ENCODE results near the gene PTPRG. TPM values are rescaled to one million over a fixed set of nuclear protein-coding genes. Genes with fewer than 3 reads are reported as not detected.

Gene PTPRG
- total RNA-seq, 6 experiments from 2014 or later, result 29.4 to 34.7 (median 32.7) TPM

DNA sequence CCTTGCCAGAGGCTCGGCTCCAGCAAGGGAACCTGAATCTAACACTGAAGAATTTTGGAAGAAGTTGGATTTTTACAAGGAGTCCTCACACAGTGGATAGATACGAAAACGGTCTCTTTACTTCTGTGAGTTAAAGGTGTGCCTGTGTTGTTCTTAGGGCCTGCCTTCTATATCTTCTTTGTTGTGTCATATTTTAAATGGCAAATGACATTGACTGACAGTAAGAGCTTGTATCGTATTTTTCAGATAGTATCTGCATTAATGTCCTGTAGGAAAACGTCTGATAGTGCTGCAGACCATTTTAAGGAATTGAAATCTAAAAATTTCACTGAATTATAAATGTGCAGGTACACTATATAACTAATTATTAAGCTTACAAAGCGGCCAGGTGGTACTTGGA is 56.3 kb downstream of the PTPRG start:
- DNase-seq, result no peak
- Mint-ChIP-seq H3K4me3 (no peak overlapping the region), H3K4me1 (ENCODE audit: low read depth) (peaks cover 30% of the 10 kb centered on the region), H3K27me3 (ENCODE audit: insufficient read depth) (no peaks in the 10 kb centered on the region; the same call in 1 of the 2 replicates), H3K9me3 (no peaks in the 10 kb centered on the region), H3K27ac (no peak overlapping the region), H3K36me3 (ENCODE audit: low read depth) (peaks cover 22% of the 10 kb centered on the region)
- TF ChIP-seq CTCF (IDR thresholded peaks at IDR 0.05), result no peak

- Mint-ChIP-seq H3K27ac (no peak overlapping the region), H3K4me3 (no peak overlapping the region)
Measured at GRCh38 chr3:61618231-61618630, 56.9 kb downstream of the PTPRG start.

DNA sequence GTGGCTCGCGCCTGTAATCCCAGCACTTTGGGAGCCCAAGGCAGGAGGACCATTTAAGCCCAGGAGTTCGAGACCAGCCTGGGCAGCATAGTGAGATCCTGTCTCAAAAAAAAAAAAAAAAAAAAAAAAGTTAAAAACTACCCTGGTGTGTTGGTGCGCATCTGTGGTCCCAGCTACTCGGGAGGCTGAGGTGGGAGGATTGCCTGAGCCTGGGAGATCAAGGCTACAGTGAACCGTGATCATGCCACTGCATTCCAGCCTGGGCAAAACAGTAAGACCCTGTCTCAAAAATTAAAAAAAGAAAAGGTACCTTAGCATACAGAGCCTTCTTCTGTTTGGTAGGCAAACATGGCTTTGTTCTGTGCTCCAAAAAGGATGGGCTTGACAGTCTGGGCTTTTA is 57.5 kb downstream of the PTPRG start:
- H3K27ac Mint-ChIP-seq, result no peak overlapping the region

More at GRCh38 chr3:61618231-61618630, 56.9 kb downstream of the PTPRG start:
- Mint-ChIP-seq H3K9me3 (no peaks in the 10 kb centered on the region), H3K27me3 (ENCODE audit: insufficient read depth) (no peaks in the 10 kb centered on the region; the same call in 1 of the 2 replicates), H3K4me1 (ENCODE audit: low read depth) (peaks cover 24% of the 10 kb centered on the region), H3K36me3 (ENCODE audit: low read depth) (peaks cover 28% of the 10 kb centered on the region)
- DNase-seq, result no peak
- no peak for TF ChIP-seq CTCF (IDR thresholded peaks at IDR 0.05)

DNA sequence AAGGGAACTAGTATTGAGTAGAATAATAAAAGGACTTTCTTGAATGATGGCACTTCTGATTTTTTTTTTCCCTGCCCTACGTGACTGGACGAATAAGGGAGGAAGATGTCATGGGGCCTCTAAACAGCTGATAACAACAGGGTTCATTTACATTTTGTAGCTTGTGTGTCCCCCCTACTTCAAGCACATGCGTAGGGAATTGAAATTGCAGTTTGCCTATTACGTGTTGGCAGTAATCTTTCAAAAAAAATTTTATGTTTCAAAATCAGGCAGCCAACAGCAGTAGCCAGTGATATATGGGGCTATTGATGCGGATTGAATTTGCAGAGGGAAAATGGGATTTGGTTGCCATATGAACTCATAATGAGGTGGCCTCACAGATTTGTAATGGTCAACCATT is 58.7 kb downstream of the PTPRG start:
- no peak for TF ChIP-seq CTCF (IDR thresholded peaks at IDR 0.05)
- H3K27me3 Mint-ChIP-seq (ENCODE audit: insufficient read depth), result no peaks in the 10 kb centered on the region; the same call in 1 of the 2 replicates
- H3K4me1 Mint-ChIP-seq (ENCODE audit: low read depth), result peaks cover 14% of the 10 kb centered on the region

More for the DNA sequence above, 57.5 kb downstream of the PTPRG start:
- H3K36me3 Mint-ChIP-seq (ENCODE audit: low read depth), result peaks cover 30% of the 10 kb centered on the region
- TF ChIP-seq CTCF (IDR thresholded peaks at IDR 0.05), result no peak
- no peaks in the 10 kb centered on the region for H3K9me3 Mint-ChIP-seq
- peaks cover 18% of the 10 kb centered on the region for H3K4me1 Mint-ChIP-seq (ENCODE audit: low read depth)
- no peak overlapping the region for H3K4me3 Mint-ChIP-seq
- no peaks in the 10 kb centered on the region; the same call in 1 of the 2 replicates for H3K27me3 Mint-ChIP-seq (ENCODE audit: insufficient read depth)
- DNase-seq, result no peak

GRCh38 chr3:61624300-61624699 is 62.9 kb downstream of the PTPRG start:
- Mint-ChIP-seq H3K36me3 (ENCODE audit: low read depth) (peaks cover 27% of the 10 kb centered on the region), H3K27ac (no peak overlapping the region), H3K9me3 (no peaks in the 10 kb centered on the region), H3K4me3 (no peak overlapping the region), H3K4me1 (ENCODE audit: low read depth) (peaks cover 32% of the 10 kb centered on the region), H3K27me3 (ENCODE audit: insufficient read depth) (no peaks in the 10 kb centered on the region; the same call in 1 of the 2 replicates)
- DNase-seq, result no peak
- no peak for TF ChIP-seq CTCF (IDR thresholded peaks at IDR 0.05)

More for the DNA sequence above, 58.7 kb downstream of the PTPRG start:
- no peaks in the 10 kb centered on the region for H3K9me3 Mint-ChIP-seq
- no peak overlapping the region for H3K27ac Mint-ChIP-seq
- no peak for DNase-seq
- peaks cover 35% of the 10 kb centered on the region for H3K36me3 Mint-ChIP-seq (ENCODE audit: low read depth)
- H3K4me3 Mint-ChIP-seq, result no peak overlapping the region

DNA sequence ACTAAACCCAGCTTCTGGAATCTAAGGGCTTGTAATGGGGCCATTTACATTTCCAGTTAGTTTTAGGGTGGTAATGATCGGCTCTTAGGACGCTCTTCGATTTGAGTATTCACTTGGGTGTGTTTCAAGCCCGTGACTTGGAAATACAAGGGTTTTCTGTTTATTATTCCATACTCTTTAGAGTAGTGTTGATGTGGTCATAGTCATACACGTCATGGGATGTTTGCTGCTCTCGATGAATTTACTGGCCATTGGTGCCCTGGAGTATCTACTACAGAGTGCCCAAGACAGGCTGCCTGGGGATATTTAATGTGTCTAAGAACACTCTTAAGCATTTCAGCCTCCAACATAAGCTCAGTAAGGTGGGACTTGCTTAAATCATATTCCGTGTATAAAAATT is 64.1 kb downstream of the PTPRG start:
- no peak overlapping the region for H3K27ac Mint-ChIP-seq
- no peak for TF ChIP-seq CTCF (IDR thresholded peaks at IDR 0.05)

More for the DNA sequence above, 64.1 kb downstream of the PTPRG start:
- Mint-ChIP-seq H3K4me3 (no peak overlapping the region), H3K9me3 (no peaks in the 10 kb centered on the region), H3K4me1 (ENCODE audit: low read depth) (peaks cover 44% of the 10 kb centered on the region), H3K27me3 (ENCODE audit: insufficient read depth) (no peaks in the 10 kb centered on the region), H3K36me3 (ENCODE audit: low read depth) (peaks cover 27% of the 10 kb centered on the region)
- DNase-seq, result no peak
